Fibroblast of the aortic adventitia (primary cell): ENCODE measurements around the gene TFIP11. TPM values are rescaled to one million over a fixed set of nuclear protein-coding genes. Genes with fewer than 3 reads are reported as not detected.

Experiments used
- DNase-seq: peaks from one replicate; pipeline ENCODE4 v3.0.0-alpha.2; 2010; ENCODE audit warnings: low read depth
- H3K4me3 ChIP-seq: 2 replicates; pipeline ENCODE4 v1.5.1; 2011; ENCODE audit warnings: low read depth, mild to moderate bottlenecking, control low read depth, low read length, moderate library complexity
- total RNA-seq: library from RNA; depleted of rRNA; stranded (reverse); fragments of >200 nt; gene quantifications from 2 replicates; pipeline ENCODE4 v1.2.3, GENCODE V29; 2012; ENCODE audit warnings: low replicate concordance
- TF ChIP-seq, protein P1 (sequence below): IDR thresholded peaks from 2 replicates; pipeline ENCODE4 v1.5.1; 2011; ENCODE audit warnings: mild to moderate bottlenecking, low read length, control low read depth, inconsistent platforms; ENCODE audit not compliant: insufficient read depth

TFIP11 gene
- 25.4 and 45.7 TPM in 2 replicates for total RNA-seq

DNA sequence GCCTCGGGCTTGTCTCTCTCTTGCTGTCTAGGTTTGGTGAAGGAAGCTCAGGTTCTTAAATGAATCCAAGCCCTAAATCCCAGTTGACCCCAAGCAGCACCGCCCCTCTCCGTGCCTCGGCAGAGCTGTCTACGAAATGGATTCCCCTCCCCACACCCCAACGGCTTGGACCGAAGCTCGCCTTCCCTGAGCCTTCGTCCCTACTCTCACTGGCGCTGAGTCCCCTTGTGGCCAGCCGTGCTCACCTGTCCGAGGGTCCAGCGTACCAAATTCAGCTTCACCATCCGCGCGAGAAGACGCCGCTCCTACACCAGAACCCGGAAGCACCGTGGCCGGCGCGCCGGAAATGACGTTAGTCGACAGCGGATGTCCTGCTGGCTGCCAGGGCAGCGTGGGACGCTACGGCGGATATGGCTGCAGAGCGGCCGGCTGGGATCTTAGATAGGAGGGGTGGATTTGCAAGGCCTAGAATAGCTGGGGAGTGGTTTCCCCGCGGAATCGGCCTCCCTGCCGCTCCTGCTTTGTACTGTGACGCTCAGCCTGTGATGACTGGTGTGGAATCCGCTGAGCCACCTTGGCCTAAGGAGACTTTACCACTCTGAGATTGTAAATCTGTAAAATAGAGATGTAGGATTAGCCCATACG is at the start of gene TFIP11:
TFIP11 (minus strand) TSS at position 325 of the 645 bp plus-strand sequence. CDS start 2,201 bp downstream, outside the sequence.
- H3K4me3 ChIP-seq = peak within 1 kb of the TSS; percentile 100
- TF ChIP-seq, protein P1, sequence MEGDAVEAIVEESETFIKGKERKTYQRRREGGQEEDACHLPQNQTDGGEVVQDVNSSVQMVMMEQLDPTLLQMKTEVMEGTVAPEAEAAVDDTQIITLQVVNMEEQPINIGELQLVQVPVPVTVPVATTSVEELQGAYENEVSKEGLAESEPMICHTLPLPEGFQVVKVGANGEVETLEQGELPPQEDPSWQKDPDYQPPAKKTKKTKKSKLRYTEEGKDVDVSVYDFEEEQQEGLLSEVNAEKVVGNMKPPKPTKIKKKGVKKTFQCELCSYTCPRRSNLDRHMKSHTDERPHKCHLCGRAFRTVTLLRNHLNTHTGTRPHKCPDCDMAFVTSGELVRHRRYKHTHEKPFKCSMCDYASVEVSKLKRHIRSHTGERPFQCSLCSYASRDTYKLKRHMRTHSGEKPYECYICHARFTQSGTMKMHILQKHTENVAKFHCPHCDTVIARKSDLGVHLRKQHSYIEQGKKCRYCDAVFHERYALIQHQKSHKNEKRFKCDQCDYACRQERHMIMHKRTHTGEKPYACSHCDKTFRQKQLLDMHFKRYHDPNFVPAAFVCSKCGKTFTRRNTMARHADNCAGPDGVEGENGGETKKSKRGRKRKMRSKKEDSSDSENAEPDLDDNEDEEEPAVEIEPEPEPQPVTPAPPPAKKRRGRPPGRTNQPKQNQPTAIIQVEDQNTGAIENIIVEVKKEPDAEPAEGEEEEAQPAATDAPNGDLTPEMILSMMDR = peak; percentile 1
- DNase-seq = peak; percentile 88

DNA sequence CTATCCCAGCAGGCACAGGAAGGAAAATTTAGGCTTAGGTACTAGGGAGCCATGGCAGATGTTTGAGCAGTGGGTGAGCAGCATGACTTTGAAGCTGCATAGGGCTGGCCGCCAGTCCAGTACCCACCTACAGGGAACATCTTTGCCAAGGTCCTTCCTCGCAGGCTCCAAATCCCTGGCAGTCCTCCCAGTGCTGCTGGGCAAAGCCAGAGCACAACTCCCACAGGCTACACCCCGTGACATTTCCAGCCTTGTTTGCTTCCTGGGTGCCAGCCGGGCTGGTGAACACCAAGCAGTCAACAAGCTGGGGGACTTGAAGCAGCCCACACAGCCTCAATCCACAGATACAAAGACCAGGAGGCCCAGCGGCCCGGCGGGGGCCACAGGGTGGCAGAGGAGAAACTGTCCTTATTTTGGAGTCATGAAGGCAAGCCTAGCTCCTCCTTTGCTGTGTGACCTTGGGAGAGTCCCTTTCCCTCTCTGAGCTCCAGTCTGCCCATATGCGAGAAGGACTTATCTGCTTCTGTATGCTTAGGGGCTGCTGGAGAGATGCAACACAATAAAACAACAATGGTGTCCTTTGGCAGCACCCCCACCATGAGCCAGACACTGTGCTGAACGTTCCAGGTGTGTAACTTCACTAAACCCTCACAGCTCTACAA is 49.6 kb upstream of the TFIP11 start:
- no peak overlapping the region for H3K4me3 ChIP-seq
- TF ChIP-seq, protein P1 = no peak
- no peak for DNase-seq

DNA sequence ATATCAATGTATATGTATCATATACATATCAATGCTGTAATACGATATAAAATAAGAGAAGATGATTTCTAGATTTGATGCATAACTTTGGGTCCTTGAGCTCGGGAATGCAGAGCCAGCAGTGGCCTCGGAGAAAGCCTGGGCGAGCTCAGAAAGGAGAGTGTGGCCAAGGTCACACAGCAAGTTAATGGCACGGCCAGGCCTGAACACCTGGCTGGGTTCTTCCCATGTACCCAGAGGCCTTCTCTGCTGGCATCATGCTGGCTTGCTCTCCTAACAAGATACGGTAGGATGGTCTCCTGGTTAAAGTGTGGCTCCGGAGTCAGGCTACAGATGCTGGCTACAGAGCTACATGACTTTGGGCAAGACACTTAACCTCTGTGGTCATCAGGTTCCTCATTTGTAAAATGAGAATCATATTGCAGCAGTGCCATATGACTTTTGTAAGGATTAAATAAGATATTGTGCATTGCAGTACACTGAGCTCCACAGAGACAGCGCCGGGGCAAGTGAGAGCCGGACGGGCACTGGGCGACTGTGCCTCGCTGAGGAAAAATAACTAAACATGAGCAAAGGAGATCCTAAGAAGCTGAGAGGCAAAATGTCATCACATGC is 47.8 kb upstream of the TFIP11 start:
- TF ChIP-seq, protein P1 = no peak
- H3K4me3 ChIP-seq = no peak overlapping the region
- DNase-seq = no peak

DNA sequence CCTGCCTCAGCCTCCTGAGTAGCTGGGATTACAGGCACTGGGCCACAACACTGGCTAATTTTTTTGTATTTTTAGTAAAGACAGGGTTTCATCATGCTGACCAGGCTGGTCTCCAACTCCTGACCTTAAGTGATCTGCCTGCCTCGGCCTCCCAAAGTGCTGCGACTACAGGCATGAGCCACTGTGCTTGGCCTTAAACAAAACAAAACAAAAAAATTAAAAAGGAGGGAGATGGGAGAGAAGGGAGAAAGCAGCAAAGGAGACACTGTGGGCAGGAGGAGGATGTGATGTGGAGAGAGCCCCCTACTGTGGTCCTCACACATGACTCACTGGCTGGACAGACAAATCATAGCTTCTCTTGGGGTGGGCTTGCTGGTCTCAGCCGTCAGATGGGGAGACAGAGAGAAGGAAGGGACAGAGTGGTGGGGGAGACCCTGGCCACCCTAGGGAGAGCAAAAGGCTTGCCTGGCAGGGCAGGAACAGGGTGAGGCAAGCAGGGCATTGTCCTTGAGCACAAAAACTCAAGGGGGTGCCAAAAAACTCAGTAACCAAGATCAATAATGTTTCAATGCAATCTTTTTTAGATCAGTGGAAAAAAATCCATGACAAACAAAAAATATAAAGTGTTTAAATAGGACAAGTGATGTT is 46.1 kb upstream of the TFIP11 start:
- no peak overlapping the region for H3K4me3 ChIP-seq
- peak; percentile 56 for DNase-seq
- TF ChIP-seq, protein P1 = no peak

DNA sequence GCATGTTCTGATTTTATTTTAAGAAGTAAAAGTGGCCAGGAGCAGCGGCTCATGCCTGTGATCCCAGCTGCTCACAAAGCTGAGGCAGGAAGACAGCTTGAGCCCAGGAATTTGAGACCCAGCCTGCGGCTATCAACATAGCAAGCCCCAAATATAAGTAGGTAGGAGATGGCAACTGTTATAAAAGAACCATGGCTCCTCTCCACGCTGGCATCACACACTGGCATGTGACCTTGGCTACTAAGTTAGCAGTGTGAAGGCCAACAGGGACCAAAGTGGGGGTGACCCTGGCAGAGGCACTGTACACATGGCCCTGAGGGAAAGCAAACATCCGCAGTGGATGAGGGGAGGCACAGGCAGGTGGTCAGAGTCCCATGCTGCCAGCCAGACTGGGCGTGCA is 44.6 kb upstream of the TFIP11 start:
- DNase-seq = no peak
- TF ChIP-seq, protein P1 = no peak
- H3K4me3 ChIP-seq = no peak overlapping the region

DNA sequence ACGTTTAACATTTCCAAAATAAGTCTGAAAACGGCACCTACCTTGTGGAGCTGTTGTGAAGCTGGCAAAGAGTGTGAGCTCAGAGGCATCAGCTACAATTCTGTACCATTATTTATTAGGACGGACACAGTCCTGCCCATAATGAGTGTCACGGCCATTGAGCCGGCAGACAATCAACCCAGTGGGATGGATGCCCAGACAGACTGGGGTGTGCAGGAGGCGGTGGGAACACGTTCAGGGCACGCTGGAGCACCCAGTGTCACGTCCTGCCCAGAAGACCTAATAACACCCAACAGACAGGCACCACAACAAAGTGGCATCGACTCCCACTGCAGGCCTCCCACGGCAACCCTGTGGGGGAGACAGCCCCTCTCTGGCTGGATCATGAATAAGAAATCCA is 43.2 kb upstream of the TFIP11 start:
- DNase-seq = no peak
- TF ChIP-seq, protein P1 = no peak
- H3K4me3 ChIP-seq = no peak overlapping the region
